Activated T-helper 1 cell treated with Interleukin-2 at 50 U/mL for 16 hours (primary cell): Measurements from ENCODE around the gene UNC5B.
A peak's percentile ranks its signal among the peaks of the same experiment; 100 is the strongest.

Experiments
- DNase-seq: peaks from one replicate; pipeline ENCODE4 v3.0.0-alpha.2; 2020; ENCODE audit warnings: low read depth

The UNC5B gene

GRCh38 chr10:71301371-71301916 lies 89.1 kb downstream of the UNC5B start:
- DNase-seq = no peak

GRCh38 chr10:71302451-71302850 lies 90.1 kb downstream of the UNC5B start:
- DNase-seq = no peak

- no peak for DNase-seq
Measured at GRCh38 chr10:71302874-71303568, 90.7 kb downstream of the UNC5B start.

- DNase-seq = no peak
Measured at GRCh38 chr10:71303569-71303907, 91.2 kb downstream of the UNC5B start.

DNA sequence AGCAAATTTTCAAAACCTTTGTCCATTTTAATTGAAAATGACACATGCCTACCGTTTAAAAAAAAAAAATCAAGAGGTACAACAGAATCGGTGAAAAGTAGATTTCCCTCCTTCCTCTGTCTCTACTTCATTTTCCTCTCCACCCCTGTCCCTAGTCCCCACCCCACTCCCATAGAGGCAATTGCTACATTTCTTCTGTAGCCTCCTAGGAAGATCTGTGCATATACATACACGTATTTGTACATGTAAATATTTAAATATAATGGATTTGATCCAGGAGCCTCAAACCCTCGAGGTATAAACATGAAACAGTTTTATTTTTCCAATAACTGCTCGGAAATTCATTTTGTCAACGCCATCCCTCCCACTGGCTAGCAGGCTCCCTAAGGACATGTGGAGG lies 92.5 kb downstream of the UNC5B start:
- DNase-seq = no peak

- no peak for DNase-seq
Measured at GRCh38 chr10:71306979-71307378, 94.6 kb downstream of the UNC5B start.

DNA sequence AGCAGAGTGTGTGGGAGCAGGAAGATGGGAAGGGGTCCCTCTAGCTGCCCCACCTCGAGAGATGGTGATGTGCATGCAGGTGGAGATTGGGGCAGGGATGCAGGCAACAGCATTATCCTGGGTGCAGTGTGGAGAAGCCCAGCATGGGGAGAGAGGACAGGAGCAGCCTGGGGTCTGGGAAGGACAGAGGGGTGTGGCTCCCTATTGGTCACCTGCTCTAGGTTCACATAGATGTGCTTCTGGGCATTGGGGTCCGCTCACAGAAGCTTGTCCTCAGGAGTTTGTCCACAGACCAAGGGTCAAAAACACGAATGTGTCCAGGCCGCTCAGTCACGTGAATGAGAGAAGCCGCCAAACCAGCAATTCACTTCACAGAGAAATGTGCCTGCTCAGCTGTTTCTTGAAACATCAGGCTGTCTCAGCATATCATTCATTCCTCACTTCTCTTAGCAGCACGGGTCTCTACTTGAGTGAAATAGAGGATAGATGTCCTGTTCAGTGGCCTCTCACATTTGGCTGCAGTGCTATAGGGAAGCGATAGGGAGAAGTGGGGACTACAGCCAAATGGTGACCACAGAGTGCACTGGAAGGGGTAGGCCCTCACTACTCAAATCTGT lies 95.2 kb downstream of the UNC5B start:
- no peak for DNase-seq

- DNase-seq = no peak
Measured at GRCh38 chr10:71308244-71308643, 95.9 kb downstream of the UNC5B start.

DNA sequence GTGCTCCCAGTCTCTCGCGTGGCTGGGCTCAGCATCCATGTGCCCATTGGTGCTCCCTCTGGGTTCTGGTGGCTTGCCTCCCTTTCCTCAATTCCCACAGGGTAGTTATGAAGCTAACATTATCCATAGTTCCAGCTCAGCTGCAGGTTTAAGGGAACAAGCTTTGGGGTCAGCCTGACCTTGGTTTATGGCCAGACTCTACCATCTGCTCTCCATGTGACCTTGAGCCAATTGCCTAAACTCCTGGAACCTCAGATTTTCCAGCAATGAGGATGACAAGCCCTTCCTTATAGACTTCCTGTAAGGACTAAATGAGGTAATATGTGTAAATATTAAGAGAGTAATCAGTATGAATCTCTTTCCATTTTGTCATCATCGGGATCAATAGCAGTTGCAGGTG lies 96.6 kb downstream of the UNC5B start:
- DNase-seq = no peak

- DNase-seq = no peak
Measured at GRCh38 chr10:71309919-71310318, 97.5 kb downstream of the UNC5B start.

DNA sequence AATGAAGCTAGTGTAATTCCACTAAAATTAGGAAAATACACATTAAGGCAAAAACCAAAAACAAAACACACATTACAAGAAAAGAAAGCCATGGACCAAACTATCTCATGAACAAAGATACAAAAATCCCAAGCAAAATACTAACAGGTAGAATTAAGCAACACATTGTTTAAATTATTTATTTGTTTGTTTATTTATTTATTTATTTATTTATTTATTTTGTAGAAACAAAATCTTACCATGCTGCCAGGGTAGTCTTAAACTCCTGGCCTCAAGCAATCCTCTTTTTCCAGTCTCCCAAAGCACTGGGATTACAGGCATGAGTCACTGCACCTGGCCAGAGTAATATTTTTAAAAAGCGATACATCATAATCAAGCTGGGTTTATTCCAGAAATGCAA lies 99.8 kb downstream of the UNC5B start:
- no peak for DNase-seq

GRCh38 chr10:71312811-71313789 lies 100.7 kb downstream of the UNC5B start:
- no peak for DNase-seq

DNA sequence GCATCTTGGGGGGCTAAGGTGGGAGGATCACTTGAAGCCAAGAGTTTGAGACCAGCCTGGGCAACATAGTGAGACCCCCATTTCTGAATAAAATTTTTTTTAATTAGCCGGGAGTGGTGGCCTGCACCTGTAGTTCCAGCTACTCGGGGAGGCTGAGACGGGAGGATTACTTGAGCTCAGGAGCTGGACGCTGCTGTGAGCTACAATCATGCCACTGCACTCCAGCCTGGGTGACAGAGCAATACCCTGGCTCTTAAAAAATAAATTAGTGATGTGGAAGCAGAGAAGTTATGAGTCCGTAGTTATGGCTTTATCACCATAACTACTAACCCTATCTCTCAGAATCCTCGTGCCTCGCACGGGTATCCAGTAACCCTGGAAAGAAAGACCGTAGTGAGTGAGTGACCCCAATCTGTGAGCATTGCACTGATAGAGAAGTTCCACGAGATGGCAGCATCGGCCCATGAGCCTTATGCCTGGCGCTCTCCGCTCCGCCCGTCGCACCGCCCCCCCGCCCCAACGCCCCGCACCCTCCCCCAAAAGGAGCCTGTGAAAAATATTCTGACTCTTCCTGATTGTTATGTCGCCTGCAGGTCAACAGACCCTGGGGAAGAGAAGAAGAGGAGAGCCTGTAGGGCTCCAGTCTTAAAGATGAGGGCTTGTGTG lies 101.8 kb downstream of the UNC5B start:
- peak; percentile 27 for DNase-seq

- DNase-seq = no peak
Measured at GRCh38 chr10:71314694-71315225, 102.4 kb downstream of the UNC5B start.

GRCh38 chr10:71316056-71316785 lies 103.9 kb downstream of the UNC5B start:
- no peak for DNase-seq

- DNase-seq = no peak
Measured at GRCh38 chr10:71316786-71317160, 104.4 kb downstream of the UNC5B start.

DNA sequence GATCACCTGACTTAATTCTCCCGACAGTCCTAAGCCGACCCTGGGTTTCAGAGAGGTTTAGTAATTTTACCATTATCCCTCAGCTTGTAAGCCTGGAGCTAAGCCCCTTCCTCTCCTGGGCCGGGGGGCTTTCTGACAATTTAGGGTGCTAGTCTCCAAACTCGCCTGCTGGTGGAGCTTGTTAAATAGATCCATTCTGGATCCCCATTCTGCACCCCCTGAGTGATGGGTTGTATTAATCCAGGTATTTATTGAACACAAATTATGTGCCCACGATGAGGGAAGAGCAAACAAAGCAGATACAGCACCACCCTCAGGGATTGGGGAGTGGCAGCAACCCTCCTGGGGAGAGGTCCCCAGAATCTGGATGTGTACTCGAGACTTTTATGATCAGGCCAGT lies 105.4 kb downstream of the UNC5B start:
- no peak for DNase-seq

DNA sequence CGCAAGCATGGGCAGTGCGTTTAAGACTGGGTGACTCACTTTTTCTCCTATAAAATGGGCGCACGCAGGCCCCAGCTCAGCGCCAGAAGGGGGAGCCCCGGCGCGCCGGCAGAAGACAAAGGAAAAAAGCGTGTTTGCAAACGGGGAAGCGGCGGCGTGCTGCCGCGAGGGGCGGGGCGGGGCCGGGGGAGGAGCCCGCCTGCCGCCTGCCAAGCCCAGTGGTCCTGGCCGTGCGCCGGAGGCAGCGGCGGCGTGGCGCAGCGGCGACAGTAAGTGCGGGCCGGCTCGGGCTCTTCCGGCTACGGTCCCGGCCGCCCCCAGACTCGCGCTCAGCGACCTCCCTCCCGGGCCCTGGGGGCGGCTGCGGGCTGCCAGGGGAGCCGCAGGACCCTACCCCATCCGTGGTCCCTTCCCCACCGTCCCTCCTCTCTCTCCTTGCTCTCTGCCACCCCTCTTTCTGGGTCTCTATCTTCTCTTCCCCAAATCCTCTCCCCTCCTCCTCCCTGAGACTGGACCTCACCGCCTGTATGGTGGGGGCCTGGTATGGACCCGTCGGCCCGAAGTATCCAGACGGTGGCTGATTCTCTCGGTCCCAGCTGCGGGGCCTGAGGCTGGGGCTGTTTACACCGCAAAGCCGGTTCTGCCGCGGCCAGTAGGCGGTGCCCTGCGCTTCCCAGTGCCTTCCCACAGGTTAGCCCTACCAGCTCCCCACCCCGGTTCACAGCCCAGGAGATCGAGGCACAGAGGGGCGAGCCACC lies 106.9 kb downstream of the UNC5B start, which contains the start of gene SLC29A3:
SLC29A3 (plus strand) TSS at position 218 of the 758 bp plus-strand sequence; CDS start at position 269, 51 bp downstream.
- DNase-seq = peak; percentile 77

DNA sequence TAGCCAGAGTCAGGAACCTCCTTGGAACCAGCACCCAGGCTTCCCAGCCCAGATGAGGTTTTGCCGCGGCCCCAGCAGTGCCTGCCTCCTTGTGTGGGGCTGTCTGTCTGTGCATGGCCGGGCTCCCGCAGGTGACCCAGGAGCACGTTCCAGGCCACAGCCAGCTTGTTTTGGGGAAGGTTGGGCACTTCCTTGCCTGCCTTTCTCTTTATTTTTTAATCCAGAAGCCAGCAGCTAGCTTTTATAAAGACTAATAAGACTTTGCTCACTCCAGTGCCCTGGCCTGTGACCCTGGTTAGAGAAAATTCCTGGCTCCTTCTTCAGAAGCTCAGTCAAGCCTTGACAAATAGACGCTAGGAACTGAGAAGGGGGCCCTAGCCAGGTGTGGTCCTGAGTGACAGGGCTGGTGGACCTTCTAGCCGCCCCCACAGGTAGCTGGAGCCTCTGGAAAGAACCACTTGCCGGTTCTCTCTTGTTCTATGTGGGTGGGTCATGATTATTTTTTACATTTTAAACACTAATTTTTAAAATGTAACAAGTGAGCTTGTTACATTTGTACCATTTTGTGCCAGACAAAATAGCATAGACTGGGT lies 107.5 kb downstream of the UNC5B start:
- no peak for DNase-seq

DNA sequence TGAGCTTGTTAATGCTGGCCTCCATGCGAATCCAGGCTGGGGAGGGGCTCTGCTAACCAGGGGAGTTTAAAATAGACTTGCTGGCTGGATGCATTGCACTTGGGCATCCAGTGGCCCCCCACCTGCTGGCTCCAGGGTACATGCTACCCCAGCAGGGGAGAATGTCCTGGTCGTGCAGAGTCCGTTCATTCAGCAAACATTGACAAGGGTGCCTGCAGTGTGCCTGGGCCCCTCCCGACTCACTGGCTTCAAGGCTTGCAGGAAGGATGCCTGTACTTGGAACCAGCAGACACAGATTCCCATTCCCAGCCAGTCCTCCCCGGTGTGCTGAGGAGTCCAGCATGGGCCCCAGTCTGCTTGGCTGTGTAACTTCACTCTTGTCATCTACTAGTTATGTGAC lies 108.2 kb downstream of the UNC5B start:
- no peak for DNase-seq
